Epithelial cell of proximal tubule (primary cell): ENCODE results near the gene FAM177B. TPM values are rescaled to one million over a fixed set of nuclear protein-coding genes. Genes with fewer than 3 reads are reported as not detected.

Experiments used
- DNase-seq: peaks from one replicate; pipeline ENCODE4 v3.0.0-alpha.2; 2011; ENCODE audit warnings: low read depth
- H3K4me3 ChIP-seq: 2 replicates; pipeline ENCODE4 v1.5.1; 2011; ENCODE audit warnings: low read depth, mild to moderate bottlenecking, low read length
- CTCF ChIP-seq: conservative IDR thresholded peaks from 2 replicates; pipeline ENCODE4 v1.5.1; 2012; ENCODE audit warnings: low read depth, mild to moderate bottlenecking, low read length
- total RNA-seq: library from RNA; depleted of rRNA; stranded (reverse); fragments of >200 nt; gene quantifications from 2 replicates; pipeline ENCODE4 v1.2.3, GENCODE V29; 2015

FAM177B gene
- not detected in 2 replicates for total RNA-seq

GRCh38 chr1:222736972-222737371 is at the start of gene FAM177B:
FAM177B (plus strand) TSS chr1:222737202; CDS start chr1:222746546, 9,344 bp downstream.
- no peak for TF ChIP-seq CTCF
- no peak within 1 kb of the TSS for H3K4me3 ChIP-seq
- no peak for DNase-seq

DNA sequence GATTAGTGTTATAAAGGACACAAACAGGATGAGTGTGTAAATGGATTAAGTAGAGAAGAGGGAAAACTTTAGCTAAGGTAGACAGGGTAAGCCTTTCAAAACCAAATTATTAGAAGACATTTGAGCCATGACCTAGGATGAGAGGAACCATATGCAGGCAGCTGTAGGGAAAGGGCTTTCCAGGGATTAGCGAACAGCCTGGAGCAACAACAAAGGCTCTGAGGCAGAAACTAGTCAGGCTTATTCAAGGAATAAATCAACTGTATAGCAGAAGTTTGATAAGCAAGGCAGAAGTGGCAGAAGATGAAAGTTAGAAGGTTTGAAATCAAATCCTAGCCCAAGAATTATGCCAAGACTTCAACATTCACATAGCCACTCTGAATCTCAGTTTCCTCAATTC is 46.0 kb upstream of the FAM177B start:
- TF ChIP-seq CTCF: no peak
- no peak overlapping the region for H3K4me3 ChIP-seq
- DNase-seq: no peak

GRCh38 chr1:222694927-222695326 is 42.1 kb upstream of the FAM177B start:
- TF ChIP-seq CTCF: no peak
- no peak for DNase-seq

GRCh38 chr1:222696741-222697140 is 40.3 kb upstream of the FAM177B start:
- no peak overlapping the region for H3K4me3 ChIP-seq
- no peak for TF ChIP-seq CTCF
- no peak for DNase-seq

More at GRCh38 chr1:222694927-222695326, 42.1 kb upstream of the FAM177B start:
- H3K4me3 ChIP-seq: no peak overlapping the region

GRCh38 chr1:222697203-222697602 is 39.8 kb upstream of the FAM177B start:
- TF ChIP-seq CTCF: no peak
- H3K4me3 ChIP-seq: no peak overlapping the region
- no peak for DNase-seq

DNA sequence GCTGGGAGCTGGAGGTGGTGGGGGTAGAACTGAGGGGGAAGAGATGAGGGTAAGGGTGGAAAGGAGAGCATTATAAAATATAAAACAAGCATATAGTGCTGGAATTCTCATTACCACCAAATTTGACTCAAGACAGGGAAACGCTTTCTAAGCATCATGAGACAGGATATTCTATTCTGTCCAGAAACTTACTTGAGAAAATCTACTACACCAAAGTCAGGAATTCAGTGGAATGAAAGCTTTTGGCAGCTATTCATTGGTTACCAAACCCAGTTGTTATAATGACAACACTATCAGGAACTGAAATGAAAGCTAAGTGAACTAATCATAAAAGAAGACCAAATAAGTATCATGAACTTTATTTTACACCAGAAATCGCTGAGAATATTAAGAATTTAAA is 39.2 kb upstream of the FAM177B start:
- TF ChIP-seq CTCF: no peak
- no peak for DNase-seq

GRCh38 chr1:222702210-222702609 is 34.8 kb upstream of the FAM177B start:
- DNase-seq: no peak
- no peak for TF ChIP-seq CTCF
- no peak overlapping the region for H3K4me3 ChIP-seq

More for the DNA sequence above, 39.2 kb upstream of the FAM177B start:
- H3K4me3 ChIP-seq: no peak overlapping the region
